Caco-2 (cell line): ENCODE results near the gene COPB1. TPM values are rescaled to one million over a fixed set of nuclear protein-coding genes. Genes with fewer than 3 reads are reported as not detected.

Source experiments
- BruUV-seq: library from RNA; stranded (reverse); fragments of 400-500 nt; replicated peaks from 2 replicates; lab custom pipeline; 2021; lab: Mats Ljungman, UMichigan
- CTCF ChIA-PET: fragments of 300-600 bp; sonication (Branson Sonifier 250); formaldehyde crosslinking; loops from one replicate; lab custom pipeline; 2022; ENCODE audit warnings: antibody characterized with exemption; lab: Charles Lee
- POLR2A ChIA-PET: fragments of 300-600 bp; sonication (Branson Sonifier 250); formaldehyde crosslinking; loops from one replicate; lab custom pipeline; 2022; ENCODE audit warnings: antibody characterized with exemption; lab: Charles Lee
- DNase-seq, 2 experiments: peaks; one replicate each; pipeline versions ENCODE4 v3.0.0 to v3.0.0-alpha.2; 2020 to 2022
- H3K27me3 ChIP-seq: replicated peaks from 2 replicates; pipeline ENCODE4 v1.6.0; 2011; ENCODE audit warnings: low read length; ENCODE audit not compliant: control insufficient read depth, insufficient read depth
- H3K36me3 ChIP-seq: 2 replicates; pipeline ENCODE4 v1.5.1; 2011; ENCODE audit warnings: low read length; ENCODE audit not compliant: control insufficient read depth, insufficient read depth
- H3K4me1 ChIP-seq: fragments of 250-450 bp; sonication (Bioruptor Pico); 2 replicates; pipeline ENCODE4 v1.5.1; 2020; ENCODE audit warnings: mild to moderate bottlenecking
- H3K4me3 ChIP-seq: 2 replicates; pipeline ENCODE4 v1.5.1; 2011; ENCODE audit warnings: low read depth, mild to moderate bottlenecking, control low read depth, low read length
- H3K9me3 ChIP-seq: fragments of 250-450 bp; sonication (Bioruptor Pico); 2 replicates; pipeline ENCODE4 v1.5.1; 2020; ENCODE audit warnings: mild to moderate bottlenecking, moderate library complexity
- H3K27ac Mint-ChIP-seq: one replicate; pipeline ENCODE4 v1.8.0; 2022; ENCODE audit warnings: mixed read lengths; ENCODE audit not compliant: unreplicated experiment
- H3K27me3 Mint-ChIP-seq: one replicate; pipeline ENCODE4 v1.8.0; 2022; ENCODE audit warnings: mixed read lengths; ENCODE audit not compliant: insufficient read depth, unreplicated experiment
- H3K36me3 Mint-ChIP-seq: one replicate; pipeline ENCODE4 v1.8.0; 2022; ENCODE audit warnings: mild to moderate bottlenecking, mixed read lengths; ENCODE audit not compliant: insufficient read depth, unreplicated experiment
- H3K4me1 Mint-ChIP-seq: one replicate; pipeline ENCODE4 v1.8.0; 2022; ENCODE audit warnings: low read depth, mixed read lengths; ENCODE audit not compliant: unreplicated experiment
- H3K4me3 Mint-ChIP-seq: one replicate; pipeline ENCODE4 v1.8.0; 2022; ENCODE audit warnings: mild to moderate bottlenecking, moderate library complexity, mixed read lengths; ENCODE audit not compliant: unreplicated experiment
- H3K9me3 Mint-ChIP-seq: one replicate; pipeline ENCODE4 v1.8.0; 2022; ENCODE audit warnings: mixed read lengths; ENCODE audit not compliant: unreplicated experiment
- intact Hi-C: fragments of 100-400 bp; cut with micrococcal nuclease; formaldehyde crosslinking; loops from one replicate; pipeline ENCODE4 v1.10.0; 2022; ENCODE audit not compliant: unreplicated experiment
- total RNA-seq: library from RNA; stranded (reverse); gene quantifications from 2 replicates; pipeline ENCODE4 v1.2.3, GENCODE V29; 2022
- TF ChIP-seq, protein P1 (sequence below), 2 experiments: fragments of 200-600 bp in 1 of 2; IDR thresholded peaks; 1 replicate in 1 of 2; 2 replicates in 1 of 2; pipeline versions ENCODE4 v1.5.1 to v1.8.0; 2011 to 2022; ENCODE audit warnings: antibody characterized with exemption in 1 of 2, control low read depth in 1 of 2, inconsistent platforms in 1 of 2, low read depth in 1 of 2, low read length in 1 of 2, mild to moderate bottlenecking in 1 of 2, moderate library complexity in 1 of 2; ENCODE audit not compliant: insufficient read depth in 1 of 2, severe bottlenecking in 1 of 2, unreplicated experiment in 1 of 2

Gene COPB1
- total RNA-seq, 1 experiment from 2014 or later: 125 TPM

DNA sequence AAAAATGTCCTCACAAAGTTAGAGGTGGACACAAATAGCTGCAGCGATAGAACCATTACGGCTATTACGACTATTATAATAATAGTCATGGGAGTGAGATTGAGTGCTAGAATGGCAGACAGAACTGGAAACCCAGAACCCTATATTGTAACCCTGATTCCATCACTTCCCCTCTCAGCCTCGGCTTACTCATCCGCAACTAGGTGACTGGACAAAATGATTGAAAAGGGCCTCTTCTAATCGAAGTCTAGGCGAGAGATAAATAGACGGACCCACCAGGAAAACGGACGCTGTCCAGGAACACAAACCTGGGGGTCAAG lies 19.9 kb upstream of the COPB1 start:
- POLR2A ChIA-PET: interaction anchor here (1.6 kb wide), 1 partner anchor 19 kb away, joined by 5 read pairs; no protein-coding TSS in a partner anchor
- CTCF ChIA-PET: no interaction called here
- H3K9me3 ChIP-seq: no peaks in the 10 kb centered on the region
- peak overlapping the region; percentile 76 for H3K4me3 Mint-ChIP-seq
- H3K36me3 ChIP-seq: no peaks in the 10 kb centered on the region; the same call in none of the 2 replicates
- intact Hi-C loops: no loop called here
- H3K27me3 Mint-ChIP-seq: no peaks in the 10 kb centered on the region
- no peak for DNase-seq
- H3K9me3 Mint-ChIP-seq: no peaks in the 10 kb centered on the region
- H3K27ac Mint-ChIP-seq: peak overlapping the region; percentile 96
- TF ChIP-seq, protein P1, sequence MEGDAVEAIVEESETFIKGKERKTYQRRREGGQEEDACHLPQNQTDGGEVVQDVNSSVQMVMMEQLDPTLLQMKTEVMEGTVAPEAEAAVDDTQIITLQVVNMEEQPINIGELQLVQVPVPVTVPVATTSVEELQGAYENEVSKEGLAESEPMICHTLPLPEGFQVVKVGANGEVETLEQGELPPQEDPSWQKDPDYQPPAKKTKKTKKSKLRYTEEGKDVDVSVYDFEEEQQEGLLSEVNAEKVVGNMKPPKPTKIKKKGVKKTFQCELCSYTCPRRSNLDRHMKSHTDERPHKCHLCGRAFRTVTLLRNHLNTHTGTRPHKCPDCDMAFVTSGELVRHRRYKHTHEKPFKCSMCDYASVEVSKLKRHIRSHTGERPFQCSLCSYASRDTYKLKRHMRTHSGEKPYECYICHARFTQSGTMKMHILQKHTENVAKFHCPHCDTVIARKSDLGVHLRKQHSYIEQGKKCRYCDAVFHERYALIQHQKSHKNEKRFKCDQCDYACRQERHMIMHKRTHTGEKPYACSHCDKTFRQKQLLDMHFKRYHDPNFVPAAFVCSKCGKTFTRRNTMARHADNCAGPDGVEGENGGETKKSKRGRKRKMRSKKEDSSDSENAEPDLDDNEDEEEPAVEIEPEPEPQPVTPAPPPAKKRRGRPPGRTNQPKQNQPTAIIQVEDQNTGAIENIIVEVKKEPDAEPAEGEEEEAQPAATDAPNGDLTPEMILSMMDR (IDR thresholded peaks at IDR 0.05; ENCODE audit: insufficient read depth in 1 of 2, low read depth in 1 of 2, low read length in 1 of 2, severe bottlenecking in 1 of 2, unreplicated experiment in 1 of 2): no peak
- H3K4me3 ChIP-seq: peak overlapping the region; percentile 80
- H3K36me3 Mint-ChIP-seq: peaks cover 35% of the 10 kb centered on the region
- H3K4me1 Mint-ChIP-seq: peaks cover 11% of the 10 kb centered on the region
- BruUV-seq: no TSS peak
- H3K27me3 ChIP-seq: no peaks in the 10 kb centered on the region
- peaks cover 6% of the 10 kb centered on the region; the same call in 1 of the 2 replicates for H3K4me1 ChIP-seq

DNA sequence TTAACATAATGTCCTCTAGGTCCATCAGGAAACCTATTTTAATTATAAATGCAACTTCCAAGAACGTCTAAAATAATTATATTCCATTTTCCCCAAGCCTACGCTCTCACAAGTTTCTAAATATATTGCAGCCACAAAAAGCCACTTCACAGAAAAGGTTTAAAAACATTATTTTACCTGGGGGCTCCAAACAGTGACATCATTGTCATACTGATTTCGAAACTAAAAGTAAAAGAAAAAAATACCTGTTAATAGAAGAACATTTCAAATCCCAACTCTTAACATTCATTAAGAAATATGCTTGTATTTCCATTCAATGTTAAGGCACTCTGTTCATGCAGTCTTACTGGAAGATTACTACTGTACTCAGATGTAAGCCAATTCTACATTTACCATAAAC lies 19.2 kb upstream of the COPB1 start:
- DNase-seq: no peak
- H3K27ac Mint-ChIP-seq: peak overlapping the region; percentile 96
- H3K4me3 Mint-ChIP-seq: peak overlapping the region; percentile 76
- no peaks in the 10 kb centered on the region for H3K27me3 Mint-ChIP-seq
- BruUV-seq: no TSS peak
- ChIA-PET CTCF (no interaction called here), POLR2A (no interaction called here)
- peaks cover 11% of the 10 kb centered on the region for H3K4me1 Mint-ChIP-seq
- peaks cover 41% of the 10 kb centered on the region for H3K36me3 Mint-ChIP-seq
- TF ChIP-seq, protein P1 (IDR thresholded peaks at IDR 0.05; ENCODE audit: insufficient read depth in 1 of 2, low read depth in 1 of 2, low read length in 1 of 2, severe bottlenecking in 1 of 2, unreplicated experiment in 1 of 2): no peak
- H3K9me3 Mint-ChIP-seq: no peaks in the 10 kb centered on the region
- intact Hi-C loops: no loop called here
- Histone ChIP-seq H3K27me3 (no peaks in the 10 kb centered on the region), H3K4me1 (peaks cover 6% of the 10 kb centered on the region; the same call in 1 of the 2 replicates), H3K9me3 (no peaks in the 10 kb centered on the region), H3K4me3 (peak overlapping the region; percentile 80), H3K36me3 (no peaks in the 10 kb centered on the region; the same call in none of the 2 replicates)

GRCh38 chr11:14513800-14514199 lies 14.2 kb upstream of the COPB1 start:
- DNase-seq: no peak
- Mint-ChIP-seq H3K4me1 (peaks cover 5% of the 10 kb centered on the region), H3K9me3 (no peaks in the 10 kb centered on the region), H3K4me3 (no peak overlapping the region), H3K27ac (no peak overlapping the region), H3K27me3 (no peaks in the 10 kb centered on the region), H3K36me3 (peaks cover 70% of the 10 kb centered on the region)
- CTCF ChIA-PET: no interaction called here
- TF ChIP-seq, protein P1 (IDR thresholded peaks at IDR 0.05; ENCODE audit: insufficient read depth in 1 of 2, low read depth in 1 of 2, low read length in 1 of 2, severe bottlenecking in 1 of 2, unreplicated experiment in 1 of 2): no peak
- intact Hi-C loops: no loop called here
- Histone ChIP-seq H3K4me1 (peaks cover 4% of the 10 kb centered on the region; the same call in 1 of the 2 replicates), H3K9me3 (no peaks in the 10 kb centered on the region), H3K4me3 (no peak overlapping the region), H3K36me3 (peaks cover 1% of the 10 kb centered on the region; the same call in 1 of the 2 replicates), H3K27me3 (no peaks in the 10 kb centered on the region)
- POLR2A ChIA-PET: no interaction called here
- no TSS peak for BruUV-seq
